ENCODE measurements around the gene SULF2. TPM values are rescaled to one million over a fixed set of nuclear protein-coding genes. Genes with fewer than 3 reads are reported as not detected.

SULF2 gene
- total and polyA plus RNA-seq, 2 of the 13 experiments (the other 11 are each of a cell fraction or from before 2014, with no cell fraction given), result 7.2 to 50.9 TPM

GRCh38 chr20:47711046-47711752 is 74.1 kb downstream of the SULF2 start (continued):
- TF ChIP-seq ZSCAN9 (CRISPR knock-in tag; IDR thresholded peaks at IDR 0.05; ENCODE audit: borderline replicate concordance) (peak; percentile 89; the same call in 1 of the 2 replicates), ARID2 (CRISPR knock-in tag; IDR thresholded peaks at IDR 0.05; ENCODE audit: borderline replicate concordance) (0 out of 2 replicates have a peak, but pooled peaks have one; percentile 25), THAP7 (CRISPR knock-in tag; IDR thresholded peaks at IDR 0.05) (peak; percentile 94; the same call in 1 of the 2 replicates), ZNF704 (CRISPR knock-in tag; IDR thresholded peaks at IDR 0.05; ENCODE audit: borderline replicate concordance) (no peak), AKAP8 (CRISPR knock-in tag; IDR thresholded peaks at IDR 0.05) (no peak), ZNF746 (CRISPR knock-in tag; IDR thresholded peaks at IDR 0.05) (0 out of 2 replicates have a peak, but pooled peaks have one; percentile 44), E2F1 (CRISPR knock-in tag; IDR thresholded peaks at IDR 0.05) (no peak), ZBTB10 (CRISPR knock-in tag; IDR thresholded peaks at IDR 0.05; ENCODE audit: borderline replicate concordance) (no peak), ZNF383 (CRISPR knock-in tag; IDR thresholded peaks at IDR 0.05; ENCODE audit: borderline replicate concordance) (no peak), YEATS2 (CRISPR knock-in tag; IDR thresholded peaks at IDR 0.05; ENCODE audit: borderline replicate concordance) (no peak), RFX3 (CRISPR knock-in tag; IDR thresholded peaks at IDR 0.05) (no peak), ZNF407 (CRISPR knock-in tag; IDR thresholded peaks at IDR 0.05; ENCODE audit: not compliant biosample characterization) (no peak), PCBP2 (optimal IDR thresholded peaks at IDR 0.05; ENCODE audit: low read depth, low read length, poor library complexity, severe bottlenecking) (no peak), ZEB1 (IDR thresholded peaks at IDR 0.05; ENCODE audit: insufficient replicate concordance, low read depth) (peak; percentile 55)

Measured in HepG2 (cell line).